Sigmoid colon (tissue), 4 donors: ENCODE measurements around the gene MCHR1.

ENCODE experiments used
- EP300 ChIP-seq, 4 donors: sonication (generic); formaldehyde crosslinking; IDR thresholded peaks; one replicate each; pipeline ENCODE4 v1.6.1; 2017; ENCODE audit warnings: antibody characterized with exemption in 4 of 4
- POLR2A ChIP-seq, 2 donors: fragments of 450-650 bp; IDR thresholded peaks; one replicate each; pipeline ENCODE4 v1.6.1; 2016; ENCODE audit warnings: antibody characterized with exemption in 2 of 2, mild to moderate bottlenecking in 2 of 2, moderate library complexity in 2 of 2
- TF ChIP-seq, protein P1 (sequence below), 4 experiments: fragments of 450-650 bp in 3 of 4; fragments of 200-600 bp in 1 of 4; IDR thresholded peaks; one replicate each; pipeline ENCODE4 v1.5.1; 2016 to 2019; ENCODE audit warnings: antibody characterized with exemption in 4 of 4, mild to moderate bottlenecking in 3 of 4, moderate library complexity in 2 of 4

DNA sequence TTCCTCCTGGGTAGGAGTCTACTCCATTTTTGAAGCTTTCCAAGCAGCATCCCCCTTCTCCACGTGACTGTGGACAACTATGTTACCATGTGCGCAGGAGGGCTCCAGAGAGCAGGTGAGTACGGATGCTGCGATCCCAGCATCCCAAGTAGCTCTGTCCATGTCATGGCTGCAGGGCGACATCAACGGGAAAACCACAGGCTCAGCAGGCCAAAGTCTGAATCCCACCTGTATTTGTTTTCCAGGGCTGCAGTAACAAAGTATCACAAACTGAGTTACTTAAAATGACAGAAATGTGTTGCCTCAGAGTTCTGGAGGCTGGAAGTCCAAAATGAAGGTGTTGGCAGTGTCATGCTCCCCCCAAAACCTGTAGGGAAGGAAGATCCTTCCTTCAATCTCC, 40.3 kb downstream of the MCHR1 start:
- TF ChIP-seq POLR2A (IDR thresholded peaks at IDR 0.05) (no peak), EP300 (IDR thresholded peaks at IDR 0.05) (no peak)
- TF ChIP-seq, protein P1, sequence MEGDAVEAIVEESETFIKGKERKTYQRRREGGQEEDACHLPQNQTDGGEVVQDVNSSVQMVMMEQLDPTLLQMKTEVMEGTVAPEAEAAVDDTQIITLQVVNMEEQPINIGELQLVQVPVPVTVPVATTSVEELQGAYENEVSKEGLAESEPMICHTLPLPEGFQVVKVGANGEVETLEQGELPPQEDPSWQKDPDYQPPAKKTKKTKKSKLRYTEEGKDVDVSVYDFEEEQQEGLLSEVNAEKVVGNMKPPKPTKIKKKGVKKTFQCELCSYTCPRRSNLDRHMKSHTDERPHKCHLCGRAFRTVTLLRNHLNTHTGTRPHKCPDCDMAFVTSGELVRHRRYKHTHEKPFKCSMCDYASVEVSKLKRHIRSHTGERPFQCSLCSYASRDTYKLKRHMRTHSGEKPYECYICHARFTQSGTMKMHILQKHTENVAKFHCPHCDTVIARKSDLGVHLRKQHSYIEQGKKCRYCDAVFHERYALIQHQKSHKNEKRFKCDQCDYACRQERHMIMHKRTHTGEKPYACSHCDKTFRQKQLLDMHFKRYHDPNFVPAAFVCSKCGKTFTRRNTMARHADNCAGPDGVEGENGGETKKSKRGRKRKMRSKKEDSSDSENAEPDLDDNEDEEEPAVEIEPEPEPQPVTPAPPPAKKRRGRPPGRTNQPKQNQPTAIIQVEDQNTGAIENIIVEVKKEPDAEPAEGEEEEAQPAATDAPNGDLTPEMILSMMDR (IDR thresholded peaks at IDR 0.05) = no peak
